Kidney tubule cell (primary cell): ENCODE measurements around the gene CD163L1.
"Not testable (repeated sequence)": the region's sequence is repeated elsewhere in the genome, so short reads cannot be mapped to it uniquely, and the experiment has no call there.

ENCODE experiments used
- DNase-seq: peaks from one replicate; pipeline ENCODE4 v3.0.0-alpha.2; 2018; ENCODE audit warnings: low spot score

Gene CD163L1

GRCh38 chr12:7404275-7404674, 39.7 kb downstream of the CD163L1 start:
- no peak for DNase-seq

- no peak for DNase-seq
Measured at GRCh38 chr12:7403466-7403865, 40.5 kb downstream of the CD163L1 start.

- DNase-seq, result no peak
Measured at GRCh38 chr12:7399089-7399488, 44.9 kb downstream of the CD163L1 start.

- no peak for DNase-seq
Measured at GRCh38 chr12:7396418-7396817, 47.5 kb downstream of the CD163L1 start.

- no peak for DNase-seq
Measured at GRCh38 chr12:7395950-7396349, 48.0 kb downstream of the CD163L1 start.

GRCh38 chr12:7387289-7387688, 56.7 kb downstream of the CD163L1 start:
- DNase-seq, result no peak

GRCh38 chr12:7383157-7383556, 60.8 kb downstream of the CD163L1 start:
- no peak for DNase-seq

- DNase-seq, result no peak
Measured at GRCh38 chr12:7376196-7376595, 67.8 kb downstream of the CD163L1 start.

GRCh38 chr12:7375145-7375543, 68.8 kb downstream of the CD163L1 start:
- DNase-seq, result no peak

- DNase-seq, result peak; percentile 33
Measured at GRCh38 chr12:7374423-7375144, 69.4 kb downstream of the CD163L1 start.

- no peak for DNase-seq
Measured at GRCh38 chr12:7373226-7373625, 70.7 kb downstream of the CD163L1 start.

- peak; percentile 22 for DNase-seq
Measured at GRCh38 chr12:7369274-7369729, 74.7 kb downstream of the CD163L1 start.

GRCh38 chr12:7362734-7363133, 81.2 kb downstream of the CD163L1 start:
- no peak for DNase-seq

- no peak for DNase-seq
Measured at GRCh38 chr12:7361265-7361664, 82.7 kb downstream of the CD163L1 start.

GRCh38 chr12:7354529-7354928, 89.4 kb downstream of the CD163L1 start:
- DNase-seq, result no peak

GRCh38 chr12:7352661-7353060, 91.3 kb downstream of the CD163L1 start:
- no peak for DNase-seq

- DNase-seq, result no peak
Measured at GRCh38 chr12:7351177-7351576, 92.8 kb downstream of the CD163L1 start.

GRCh38 chr12:7349418-7349817, 94.5 kb downstream of the CD163L1 start:
- DNase-seq, result no peak

- no peak for DNase-seq
Measured at GRCh38 chr12:7346551-7347225, 97.3 kb downstream of the CD163L1 start.

GRCh38 chr12:7344833-7345606, 98.9 kb downstream of the CD163L1 start:
- no peak for DNase-seq

- no peak for DNase-seq
Measured at GRCh38 chr12:7339675-7340074, 104.3 kb downstream of the CD163L1 start.

- DNase-seq, result not testable (repeated sequence)
Measured at GRCh38 chr12:7337790-7338189, 106.2 kb downstream of the CD163L1 start.

GRCh38 chr12:7327918-7328317, 116.0 kb downstream of the CD163L1 start:
- no peak for DNase-seq
